HG02973 (cell line): Measurements from ENCODE around the gene TAF11L2.
"Not testable (repeated sequence)": the region's sequence is repeated elsewhere in the genome, so short reads cannot be mapped to it uniquely, and the experiment has no call there.

Source experiments
- ATAC-seq: cut with Tn5 transposase; IDR thresholded peaks from one replicate; pipeline ENCODE4 v1.9.1; 2021; ENCODE audit warnings: moderate library complexity; ENCODE audit not compliant: unreplicated experiment

Gene TAF11L2

GRCh38 chr5:17497931-17498330 lies at the start of gene TAF11L2:
TSS of gene TAF11L2 (plus strand) at chr5:17498231.
- ATAC-seq, result not testable (repeated sequence)

DNA sequence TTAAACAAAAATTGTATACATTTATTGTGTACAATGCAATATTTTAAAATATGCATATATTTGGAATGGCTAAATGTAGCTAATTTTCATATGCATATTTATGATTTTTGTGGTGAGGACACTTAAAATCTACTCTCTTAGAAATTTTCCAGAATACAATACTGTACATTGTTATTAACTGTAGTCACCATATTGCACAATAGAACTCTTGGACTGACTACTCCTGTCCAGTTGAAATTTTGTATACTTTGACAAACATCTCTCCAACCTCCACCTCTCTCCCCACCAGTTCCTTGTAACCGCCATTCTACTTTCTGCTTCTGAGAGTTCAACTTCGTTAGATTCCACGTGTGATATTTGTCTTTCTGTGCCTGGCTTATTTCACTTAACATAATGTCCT lies 49.2 kb upstream of the TAF11L2 start:
- ATAC-seq, result no peak

- no peak for ATAC-seq
Observed at GRCh38 chr5:17452936-17453335, 45.1 kb upstream of the TAF11L2 start.

DNA sequence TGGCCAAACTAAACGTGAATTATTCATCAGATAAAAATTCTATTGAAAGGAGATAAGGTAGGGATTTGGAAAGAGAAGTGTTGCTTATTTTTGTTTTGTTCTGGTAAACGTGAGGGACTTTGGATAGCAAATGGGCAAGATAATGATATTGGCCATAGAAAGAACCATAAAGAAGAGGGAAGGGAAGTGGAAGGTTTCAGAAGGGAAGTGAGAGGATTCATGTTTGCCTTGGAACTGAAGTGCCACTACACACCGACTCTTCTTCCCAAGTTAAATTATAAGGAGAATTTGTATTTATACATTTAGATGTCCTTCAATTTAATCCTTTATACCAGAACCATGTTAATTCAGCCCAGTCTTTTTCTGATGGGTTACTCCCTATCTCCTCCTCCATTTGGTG lies 42.1 kb upstream of the TAF11L2 start:
- no peak for ATAC-seq

DNA sequence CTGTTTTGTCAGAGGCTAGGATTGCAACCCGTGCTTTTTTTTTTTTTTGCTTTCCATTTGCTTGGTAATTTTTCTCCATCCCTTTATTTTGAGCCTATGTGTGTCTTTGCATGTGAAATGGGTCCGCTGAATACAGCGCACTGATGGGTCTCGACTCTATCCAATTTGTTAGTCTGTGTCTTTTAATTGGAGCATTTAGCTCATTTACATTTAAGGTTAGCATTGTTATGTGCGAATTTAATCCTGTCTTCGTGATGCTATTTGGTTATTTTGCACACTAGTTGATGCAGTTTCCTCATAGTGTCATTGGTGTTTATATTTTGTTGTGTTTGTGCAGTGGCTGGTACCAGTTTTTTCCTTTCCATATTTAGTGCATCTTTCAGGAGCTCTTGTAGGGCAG lies 36.2 kb upstream of the TAF11L2 start:
- ATAC-seq, result no peak

DNA sequence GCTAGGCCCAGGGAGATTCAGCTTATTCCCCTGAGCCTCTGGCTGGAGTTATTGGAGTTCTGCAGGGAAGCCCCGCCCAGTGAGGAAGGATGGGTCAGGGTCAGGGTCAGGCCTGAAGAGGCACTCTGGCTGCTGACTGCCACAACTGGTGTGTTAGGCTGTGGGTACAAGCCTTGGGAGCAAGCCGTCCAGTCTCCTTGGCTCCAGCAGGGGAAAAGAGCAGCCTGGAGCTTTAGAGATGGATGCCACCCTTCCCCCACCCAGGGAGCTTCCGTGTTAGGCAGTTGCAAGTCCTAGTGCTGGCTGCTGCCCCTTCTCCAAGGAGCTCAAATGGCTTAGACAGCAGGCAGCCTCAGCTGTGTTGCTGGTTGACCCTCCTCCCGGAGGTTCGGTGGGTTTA lies 34.4 kb upstream of the TAF11L2 start:
- ATAC-seq, result no peak

DNA sequence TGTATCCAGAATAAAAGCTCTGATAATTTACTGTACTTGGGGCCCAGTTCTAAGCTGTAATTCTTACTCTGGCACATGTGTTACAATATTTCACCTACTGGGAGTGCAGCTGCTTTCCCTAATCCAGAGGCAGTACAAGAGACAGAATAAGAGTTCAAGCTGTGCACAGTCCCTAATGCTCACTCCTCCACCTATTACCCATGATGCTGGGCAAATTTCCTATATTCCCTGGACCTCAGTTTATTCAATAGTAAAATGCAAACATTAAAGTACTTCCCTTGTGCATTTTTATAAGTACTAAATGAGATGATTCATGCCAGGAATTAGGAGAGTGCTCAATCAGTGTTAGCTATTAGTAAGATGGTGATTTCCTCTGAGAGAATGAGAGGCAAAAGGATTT lies 28.0 kb upstream of the TAF11L2 start:
- ATAC-seq, result no peak

DNA sequence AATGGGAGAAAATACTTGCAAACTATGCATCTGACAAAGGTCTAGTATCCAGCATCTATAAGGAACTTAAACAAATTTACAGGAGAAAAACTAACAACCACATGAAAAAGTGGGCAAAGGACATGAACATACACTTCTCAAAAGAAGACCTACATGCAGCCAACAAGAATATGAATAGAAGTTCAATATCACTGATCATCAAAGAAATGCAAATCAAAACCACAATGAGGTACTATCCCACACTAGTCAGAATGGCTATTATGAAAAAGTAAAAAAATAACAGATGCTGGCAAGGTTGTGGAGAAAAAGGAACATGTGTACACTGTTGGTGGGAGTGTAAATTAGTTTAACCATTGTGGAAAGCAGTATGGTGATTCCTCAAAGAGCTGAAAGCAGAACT lies 23.0 kb upstream of the TAF11L2 start:
- ATAC-seq, result not testable (repeated sequence)

- no peak for ATAC-seq
Observed at GRCh38 chr5:17477043-17477442, 21.0 kb upstream of the TAF11L2 start.

DNA sequence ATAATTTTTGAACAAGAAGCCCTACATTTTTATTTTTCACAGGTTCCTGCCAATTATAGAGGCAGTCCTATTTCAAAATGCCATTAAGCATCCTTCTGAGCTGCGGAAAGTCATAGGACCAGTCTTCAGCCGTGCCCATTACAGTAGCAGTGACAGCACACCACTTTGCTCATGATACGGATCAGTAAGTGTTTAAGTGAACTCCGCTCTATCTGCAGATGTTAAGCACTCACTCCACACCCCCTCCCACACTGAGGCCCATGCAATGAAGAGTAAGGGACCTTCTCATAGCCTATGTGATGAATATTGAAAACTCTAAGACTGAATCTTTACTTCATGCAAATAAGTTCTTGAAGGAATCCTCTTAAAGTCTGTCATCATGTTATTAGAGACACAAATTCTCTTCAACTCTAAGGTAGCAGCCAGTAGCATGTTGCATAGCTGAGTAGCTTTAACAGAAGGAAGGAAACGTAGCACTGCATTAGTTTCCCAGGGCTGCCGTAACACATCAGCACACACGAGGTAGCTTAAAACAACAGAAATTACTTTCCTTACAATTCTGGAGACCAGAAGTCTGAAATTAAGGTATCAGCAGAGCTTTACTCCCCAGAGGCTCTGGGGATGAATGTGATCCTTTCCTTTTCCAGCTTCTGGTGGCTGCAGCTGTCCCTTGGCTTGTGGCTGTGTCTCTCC lies 20.3 kb upstream of the TAF11L2 start:
- no peak for ATAC-seq

DNA sequence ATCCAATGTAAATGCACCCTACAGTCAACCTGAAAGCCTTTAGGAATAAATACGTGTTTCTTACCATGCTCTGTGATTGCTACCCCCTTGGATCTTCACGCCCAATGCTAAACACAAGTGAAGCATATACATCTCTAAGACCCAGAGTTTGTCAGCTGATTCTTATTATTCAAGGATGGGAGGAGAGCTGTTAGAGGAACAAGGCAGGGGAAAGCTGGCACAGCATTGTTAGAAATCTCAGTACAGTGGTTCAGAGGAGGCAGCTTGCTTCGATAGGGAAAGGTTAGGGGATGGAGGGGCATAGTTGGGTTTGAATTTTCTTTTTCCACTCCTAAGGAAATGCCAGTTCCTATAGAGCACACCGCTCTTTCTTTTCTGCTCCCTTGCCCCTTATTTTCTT lies 16.7 kb upstream of the TAF11L2 start:
- ATAC-seq, result no peak

DNA sequence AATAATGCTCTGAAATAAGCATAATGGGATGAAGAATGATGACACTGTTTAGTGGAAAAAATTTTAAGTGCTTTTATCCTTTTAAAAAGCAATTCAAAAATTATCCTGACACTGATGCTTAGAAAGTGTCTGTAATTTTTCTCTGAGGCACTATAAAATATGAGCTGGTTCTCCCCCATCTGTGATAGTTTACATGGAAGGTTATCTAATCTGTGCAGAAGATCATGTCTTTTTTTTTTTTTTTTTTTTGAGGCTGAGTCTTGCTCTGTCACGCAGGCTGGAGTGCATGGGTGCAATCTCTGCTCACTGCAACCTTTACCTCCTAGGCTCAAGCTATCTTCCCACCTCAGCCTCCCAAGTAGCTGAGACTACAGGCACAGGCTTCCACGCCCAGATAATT lies 15.2 kb upstream of the TAF11L2 start:
- no peak for ATAC-seq

- ATAC-seq, result not testable (repeated sequence)
Observed at GRCh38 chr5:17486464-17487173, 11.4 kb upstream of the TAF11L2 start.

DNA sequence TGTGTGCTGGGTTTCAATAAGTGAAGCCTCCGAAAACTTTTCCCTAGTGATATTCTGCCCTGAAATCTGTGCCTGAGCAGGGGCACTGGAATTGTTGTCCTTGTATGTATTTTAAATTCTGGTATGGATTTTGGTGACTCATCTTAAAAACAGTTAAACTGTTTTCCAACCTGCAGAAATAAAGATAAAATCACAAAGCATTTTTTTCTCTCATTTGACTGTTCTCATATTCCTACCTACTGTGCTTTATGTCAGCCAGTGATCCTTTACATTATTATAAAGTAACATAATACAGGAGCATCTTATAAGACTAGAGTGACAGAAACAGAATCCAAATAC lies 10.9 kb upstream of the TAF11L2 start:
- ATAC-seq, result no peak

DNA sequence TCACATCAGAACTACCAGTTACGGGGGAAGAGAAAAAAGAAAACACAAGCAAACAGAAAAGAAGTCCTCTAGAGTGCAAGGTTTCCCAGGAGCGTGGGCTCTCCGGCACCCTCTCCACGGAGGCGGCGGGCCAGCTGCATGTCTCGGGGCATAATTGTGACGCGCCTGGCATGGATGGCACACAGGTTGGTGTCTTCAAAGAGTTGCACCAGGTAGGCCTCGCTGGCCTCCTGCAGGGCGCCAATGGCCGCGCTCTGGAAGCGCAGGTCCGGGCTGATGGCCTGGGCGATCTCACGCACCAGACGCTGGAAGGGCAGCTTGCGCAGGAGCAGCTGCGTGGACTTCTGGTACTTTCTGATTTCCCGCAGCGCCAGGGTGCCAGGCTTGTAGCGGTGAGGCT lies 6.8 kb upstream of the TAF11L2 start:
- not testable (repeated sequence) for ATAC-seq

DNA sequence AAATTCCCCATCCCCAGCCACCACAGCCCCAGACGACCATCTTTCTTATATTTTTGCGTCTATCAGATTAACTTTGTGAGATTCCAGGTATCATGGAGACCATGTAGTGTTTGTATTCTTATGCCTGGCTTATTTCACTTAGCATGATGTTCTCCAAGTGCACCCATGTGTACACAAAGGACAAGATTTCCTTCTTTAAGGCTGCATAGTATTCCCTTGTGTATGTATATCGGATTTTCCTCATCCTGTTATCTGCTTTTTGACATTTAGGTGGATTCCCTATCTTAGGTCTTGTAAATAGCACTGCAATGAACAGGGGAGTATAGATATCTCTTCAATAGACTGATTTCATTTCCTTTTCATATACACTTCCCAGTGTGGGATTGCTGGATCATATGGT lies 5.3 kb upstream of the TAF11L2 start:
- ATAC-seq, result no peak

DNA sequence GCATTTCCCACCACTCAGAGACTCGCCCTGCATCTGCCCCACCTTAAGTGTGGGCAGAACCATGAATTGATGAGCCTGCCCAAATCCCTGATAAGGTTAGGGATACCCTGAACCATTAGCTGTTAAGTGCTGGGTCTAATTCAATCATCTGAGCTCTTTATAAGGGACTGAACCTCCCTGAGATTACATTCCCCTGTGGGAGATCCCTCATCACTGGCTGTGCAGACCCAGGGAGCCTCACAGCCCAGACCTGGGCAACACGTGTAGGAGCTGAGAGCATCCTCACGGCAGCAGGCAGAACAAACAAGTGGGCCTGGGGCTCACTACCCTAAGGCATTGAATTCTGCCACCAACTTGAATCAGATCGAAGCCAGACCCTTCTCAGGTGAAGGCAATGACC lies 585 bp upstream of the TAF11L2 start:
- ATAC-seq, result no peak

DNA sequence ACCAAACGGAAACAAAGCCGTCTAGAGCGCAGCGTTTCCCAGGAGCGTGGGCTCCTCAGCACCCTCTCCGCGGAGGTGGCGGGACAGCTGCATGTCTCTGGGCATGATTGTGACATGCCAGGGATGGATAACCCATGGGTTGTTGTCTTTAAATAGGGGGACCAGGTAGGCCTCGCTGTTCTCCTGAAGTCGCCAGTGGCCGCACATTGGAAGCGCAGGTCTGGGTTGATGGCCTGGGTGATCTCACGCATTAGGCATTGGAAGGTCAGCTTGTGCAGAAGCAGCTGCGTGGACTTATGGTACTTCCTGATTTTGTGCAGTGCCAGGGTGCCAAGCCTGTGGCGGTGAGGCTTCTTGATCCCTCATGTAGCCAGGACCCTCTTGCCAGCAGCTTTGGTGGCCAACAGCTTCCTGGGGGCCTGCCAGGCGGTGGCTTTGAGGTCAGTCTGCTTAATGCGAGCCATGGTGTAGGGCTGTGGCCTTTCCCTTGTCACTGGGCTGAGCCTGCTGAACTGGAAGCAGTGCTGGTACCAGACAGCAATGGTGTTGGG lies 13.8 kb downstream of the TAF11L2 start:
- no peak for ATAC-seq

DNA sequence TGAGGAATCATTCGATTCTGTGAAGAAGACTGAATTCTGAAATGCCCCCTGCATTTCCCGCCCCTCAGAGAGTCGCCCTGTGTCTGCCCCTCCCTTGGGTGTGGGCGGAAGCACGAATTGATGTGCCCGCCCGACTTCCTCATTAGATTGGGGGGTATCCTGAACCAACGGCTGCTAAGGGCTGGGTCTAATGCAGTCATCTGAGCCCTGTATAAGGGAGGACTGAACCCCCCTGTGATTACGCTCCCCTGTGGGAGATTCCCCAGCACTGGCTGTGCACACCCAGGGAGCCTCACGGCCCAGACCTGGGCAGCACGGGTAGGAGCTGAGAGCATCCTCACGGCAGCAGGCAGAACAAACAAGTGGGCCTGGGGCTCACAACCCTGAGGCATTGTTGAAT lies 19.5 kb downstream of the TAF11L2 start:
- not testable (repeated sequence) for ATAC-seq

DNA sequence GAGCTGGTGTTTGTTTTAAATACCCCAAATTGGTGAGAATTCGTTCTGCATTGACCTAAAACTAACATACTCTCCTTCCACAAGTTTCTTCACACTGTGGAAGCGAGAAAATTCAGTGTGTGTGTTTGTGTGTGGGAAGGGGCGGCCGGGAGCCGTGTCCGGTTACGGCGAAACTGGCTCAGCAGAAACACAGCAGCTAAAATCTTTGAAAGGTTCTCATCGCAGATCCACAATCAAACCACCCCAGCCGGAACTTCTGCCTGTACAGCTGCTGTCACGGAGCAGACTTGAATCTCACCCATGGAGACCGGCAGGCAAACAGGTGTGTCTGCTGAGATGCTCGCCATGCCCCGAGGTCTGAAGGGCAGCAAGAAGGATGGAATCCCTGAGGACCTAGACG lies 20.0 kb downstream of the TAF11L2 start, which contains the start of gene TAF11L3:
TSS of gene TAF11L3 (plus strand) at position 301 of the 400 bp plus-strand sequence.
- ATAC-seq, result not testable (repeated sequence)

DNA sequence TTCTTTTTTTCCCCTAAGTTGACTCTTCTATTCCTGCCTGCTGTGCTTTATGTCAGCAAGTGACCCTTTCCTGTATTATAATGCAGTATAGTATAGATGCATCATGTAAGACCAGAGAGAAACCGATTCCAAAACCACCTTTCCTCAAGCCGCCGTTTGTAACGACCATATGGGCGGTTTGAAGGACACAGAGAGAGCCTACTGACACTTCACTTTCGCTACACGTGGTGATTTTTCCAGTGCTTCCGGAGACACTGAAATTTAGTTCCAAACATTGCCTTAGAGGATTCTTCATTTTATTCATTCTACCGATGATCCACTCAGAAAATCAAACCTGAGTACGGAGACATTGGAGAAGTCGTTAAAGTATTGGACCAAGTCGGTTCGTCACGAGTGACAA lies 21.5 kb downstream of the TAF11L2 start:
- not testable (repeated sequence) for ATAC-seq

DNA sequence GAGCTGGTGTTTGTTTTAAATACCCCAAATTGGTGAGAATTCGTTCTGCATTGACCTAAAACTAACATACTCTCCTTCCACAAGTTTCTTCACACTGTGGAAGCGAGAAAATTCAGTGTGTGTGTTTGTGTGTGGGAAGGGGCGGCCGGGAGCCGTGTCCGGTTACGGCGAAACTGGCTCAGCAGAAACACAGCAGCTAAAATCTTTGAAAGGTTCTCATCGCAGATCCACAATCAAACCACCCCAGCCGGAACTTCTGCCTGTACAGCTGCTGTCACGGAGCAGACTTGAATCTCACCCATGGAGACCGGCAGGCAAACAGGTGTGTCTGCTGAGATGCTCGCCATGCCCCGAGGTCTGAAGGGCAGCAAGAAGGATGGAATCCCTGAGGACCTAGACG lies 23.5 kb downstream of the TAF11L2 start, which contains the start of gene TAF11L4:
TSS of gene TAF11L4 (plus strand) at position 301 of the 400 bp plus-strand sequence.
- ATAC-seq, result not testable (repeated sequence)
